Stomach smooth muscle (tissue), 2 donors: Measurements from ENCODE around the gene B3GALT4.

Experiments used
- H3K27ac ChIP-seq: one replicate; pipeline ENCODE4 v1.7.0; 2013; ENCODE audit warnings: mild to moderate bottlenecking, low read length, inconsistent platforms
- H3K27me3 ChIP-seq, 2 donors: one replicate each; pipeline ENCODE4 v1.7.0; 2013; ENCODE audit warnings: low read length in 2 of 2; ENCODE audit not compliant: insufficient read depth in 2 of 2, control insufficient read depth in 1 of 2
- H3K36me3 ChIP-seq, 2 donors: one replicate each; pipeline ENCODE4 v1.7.0; 2013; ENCODE audit warnings: low read length in 2 of 2; ENCODE audit not compliant: control insufficient read depth in 2 of 2, insufficient read depth in 2 of 2
- H3K4me1 ChIP-seq: one replicate; pipeline ENCODE4 v1.7.0; 2013; ENCODE audit warnings: low read length; ENCODE audit not compliant: control insufficient read depth, insufficient read depth
- H3K4me3 ChIP-seq, 2 donors: one replicate each; pipeline ENCODE4 v1.7.0; 2013; ENCODE audit warnings: low read length in 2 of 2
- H3K9ac ChIP-seq, 2 donors: one replicate each; pipeline ENCODE4 v1.7.0; 2013; ENCODE audit warnings: low read length in 2 of 2, mild to moderate bottlenecking in 1 of 2
- H3K9me3 ChIP-seq, 2 donors: one replicate each; pipeline ENCODE4 v1.7.0; 2013; ENCODE audit warnings: low read length in 2 of 2; ENCODE audit not compliant: control insufficient read depth in 2 of 2
- donor health status: healthy.
- donor health status: Pancreatic carcinoma.

The B3GALT4 gene

GRCh38 chr6:33305052-33305451, 28.1 kb downstream of the B3GALT4 start:
- H3K9me3 ChIP-seq = no peaks in the 10 kb centered on the region
- peaks cover 7% of the 10 kb centered on the region for H3K4me1 ChIP-seq
- H3K27ac ChIP-seq = no peak overlapping the region
- H3K27me3 ChIP-seq = no peaks in the 10 kb centered on the region
- H3K4me3 ChIP-seq = no peak overlapping the region
- H3K9ac ChIP-seq = no peak overlapping the region
- H3K36me3 ChIP-seq = peaks cover 28 to 29% of the 10 kb centered on the region in 2 donors

- Histone ChIP-seq H3K9ac (no peak overlapping the region), H3K4me1 (peaks cover 6% of the 10 kb centered on the region), H3K27ac (no peak overlapping the region), H3K27me3 (no peaks in the 10 kb centered on the region), H3K4me3 (no peak overlapping the region), H3K9me3 (no peaks in the 10 kb centered on the region), H3K36me3 (peaks cover 28 to 29% of the 10 kb centered on the region in 2 donors)
Observed at GRCh38 chr6:33306356-33306755, 29.4 kb downstream of the B3GALT4 start.

GRCh38 chr6:33312361-33313104, 35.6 kb downstream of the B3GALT4 start:
- Histone ChIP-seq H3K27me3 (no peaks in the 10 kb centered on the region), H3K36me3 (peaks cover 0 to 2% of the 10 kb centered on the region in 2 donors), H3K9me3 (no peaks in the 10 kb centered on the region), H3K27ac (peak overlapping the region; percentile 89), H3K4me1 (peaks cover 33% of the 10 kb centered on the region), H3K4me3 (peak overlapping the region; percentile 91 to 99), H3K9ac (peak overlapping the region; percentile 90 to 91)

GRCh38 chr6:33313105-33313708, 36.3 kb downstream of the B3GALT4 start:
- Histone ChIP-seq H3K27ac (peak overlapping the region; percentile 89), H3K36me3 (peaks cover 0 to 2% of the 10 kb centered on the region in 2 donors), H3K27me3 (no peaks in the 10 kb centered on the region), H3K9me3 (no peaks in the 10 kb centered on the region), H3K9ac (peak overlapping the region; percentile 90 to 91), H3K4me1 (peaks cover 36% of the 10 kb centered on the region), H3K4me3 (peak overlapping the region; percentile 91 to 99)

- H3K4me3 ChIP-seq = peak within 1 kb of the TSS; percentile 91 to 99
- H3K9ac ChIP-seq = peak within 1 kb of the TSS; percentile 90 to 91
- peaks cover 1 to 5% of the 10 kb centered on the region in 2 donors for H3K36me3 ChIP-seq
- no peaks in the 10 kb centered on the region for H3K27me3 ChIP-seq
- H3K27ac ChIP-seq = peak within 1 kb of the TSS; percentile 89
- H3K4me1 ChIP-seq = peaks cover 43% of the 10 kb centered on the region
- no peaks in the 10 kb centered on the region for H3K9me3 ChIP-seq
Observed at GRCh38 chr6:33313709-33314514, 37.0 kb downstream of the B3GALT4 start, which contains the start of gene TAPBP. Gene TAPBP, minus strand, starts transcription at chr6:33314078. Its CDS starts 37 bp downstream, at chr6:33314041.

- Histone ChIP-seq H3K36me3 (peaks cover 8 to 11% of the 10 kb centered on the region in 2 donors), H3K4me3 (peak overlapping the region; percentile 91 to 99), H3K27me3 (no peaks in the 10 kb centered on the region), H3K27ac (peak overlapping the region; percentile 89), H3K9ac (peak overlapping the region in 1 of 2 donors; percentile 91), H3K9me3 (no peaks in the 10 kb centered on the region), H3K4me1 (peaks cover 45% of the 10 kb centered on the region)
Observed at GRCh38 chr6:33314515-33314942, 37.6 kb downstream of the B3GALT4 start.

- Histone ChIP-seq H3K27ac (peak overlapping the region; percentile 89), H3K4me1 (peaks cover 47% of the 10 kb centered on the region), H3K9ac (peak overlapping the region in 1 of 2 donors; percentile 91)
Observed at GRCh38 chr6:33314943-33315792, 38.2 kb downstream of the B3GALT4 start.

GRCh38 chr6:33315793-33316602, 39.1 kb downstream of the B3GALT4 start:
- Histone ChIP-seq H3K27me3 (no peaks in the 10 kb centered on the region), H3K9me3 (no peaks in the 10 kb centered on the region), H3K4me1 (peaks cover 55% of the 10 kb centered on the region), H3K27ac (peak overlapping the region; percentile 89), H3K4me3 (no peak overlapping the region), H3K9ac (no peak overlapping the region), H3K36me3 (peaks cover 20 to 25% of the 10 kb centered on the region in 2 donors)

More at GRCh38 chr6:33314943-33315792, 38.2 kb downstream of the B3GALT4 start:
- no peaks in the 10 kb centered on the region for H3K27me3 ChIP-seq
- H3K4me3 ChIP-seq = peak overlapping the region; percentile 91 to 99
- H3K36me3 ChIP-seq = peaks cover 13 to 17% of the 10 kb centered on the region in 2 donors
- no peaks in the 10 kb centered on the region for H3K9me3 ChIP-seq

GRCh38 chr6:33316603-33317418, 39.9 kb downstream of the B3GALT4 start:
- no peaks in the 10 kb centered on the region for H3K9me3 ChIP-seq
- H3K27ac ChIP-seq = peak overlapping the region; percentile 49
- H3K9ac ChIP-seq = peak overlapping the region in 1 of 2 donors; percentile 21
- peaks cover 64% of the 10 kb centered on the region for H3K4me1 ChIP-seq
- peaks cover 21 to 25% of the 10 kb centered on the region in 2 donors for H3K36me3 ChIP-seq
- H3K4me3 ChIP-seq = peak overlapping the region; percentile 54 to 60
- no peaks in the 10 kb centered on the region for H3K27me3 ChIP-seq
